ENCODE data around the gene DTYMK. TPM values are rescaled to one million over a fixed set of nuclear protein-coding genes. Genes with fewer than 3 reads are reported as not detected.

The DTYMK gene
- polyA plus RNA-seq, 1 donor: 24.8 TPM

DNA sequence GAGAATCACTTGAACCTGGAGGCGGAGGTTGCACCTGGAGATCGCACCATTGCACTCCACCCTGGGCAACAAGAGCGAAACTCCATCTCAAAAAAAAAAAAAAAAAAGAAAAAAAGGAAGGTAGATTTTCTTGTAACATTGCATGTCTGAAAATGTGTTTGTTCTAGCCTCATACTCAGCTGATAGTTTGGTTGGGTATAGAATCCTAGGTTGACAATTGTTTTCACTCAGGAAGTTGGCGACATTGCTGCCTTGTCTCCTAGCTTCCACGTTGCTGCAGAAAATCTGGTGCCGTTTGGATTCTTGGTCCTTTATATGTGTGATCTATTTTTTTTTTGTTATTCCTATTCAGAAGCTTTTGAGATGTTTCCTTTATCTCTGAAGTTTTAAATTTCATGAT lies 19.9 kb upstream of the DTYMK start:
- no peak for DNase-seq (ENCODE audit: low read depth)

DNA sequence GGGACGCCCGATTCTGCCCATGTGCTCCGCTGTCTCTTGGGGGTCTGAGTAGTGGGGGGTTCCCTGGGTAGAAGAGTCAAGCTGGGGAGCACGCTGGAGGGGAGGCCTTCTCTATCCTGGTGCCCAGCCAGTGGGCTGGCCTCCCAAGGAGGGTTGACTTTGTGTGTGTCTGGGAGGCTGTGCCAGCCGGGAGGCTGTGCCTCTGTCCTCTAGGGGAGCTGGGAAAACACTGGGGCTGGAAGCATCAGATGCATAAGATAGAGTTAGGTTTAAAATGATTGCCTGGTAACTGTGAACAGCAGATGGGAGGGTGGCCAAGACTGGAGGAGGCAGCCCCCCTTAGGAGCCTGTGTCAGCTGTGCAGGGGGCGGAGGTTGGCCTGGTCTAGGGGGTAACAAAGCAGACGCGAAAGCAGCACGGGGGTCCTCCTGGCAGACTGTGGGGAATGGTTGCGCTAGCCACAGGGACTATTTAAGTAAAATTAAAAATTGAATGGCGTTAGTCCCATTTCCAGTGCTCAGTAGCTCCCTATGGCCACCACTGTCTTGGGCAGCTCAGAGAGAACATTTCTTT lies 16.5 kb upstream of the DTYMK start:
- no peak for DNase-seq (ENCODE audit: low read depth)

GRCh38 chr2:241702155-241703031 lies 15.8 kb upstream of the DTYMK start:
- DNase-seq (ENCODE audit: low read depth): no peak

GRCh38 chr2:241701399-241702154 lies 15.0 kb upstream of the DTYMK start, which contains the start of gene ING5:
ING5 (plus strand) TSS chr2:241702039; CDS start chr2:241702066, 27 bp downstream.
- no peak for DNase-seq (ENCODE audit: low read depth)

- no peak for DNase-seq (ENCODE audit: low read depth)
These were observed 14.5 kb upstream of the DTYMK start for GRCh38 chr2:241701149-241701398.

- DNase-seq (ENCODE audit: low read depth): no peak
These were observed 9.0 kb upstream of the DTYMK start for GRCh38 chr2:241695651-241696050.

- DNase-seq (ENCODE audit: low read depth): no peak
These were observed 5.8 kb upstream of the DTYMK start for GRCh38 chr2:241692448-241692847.

DNA sequence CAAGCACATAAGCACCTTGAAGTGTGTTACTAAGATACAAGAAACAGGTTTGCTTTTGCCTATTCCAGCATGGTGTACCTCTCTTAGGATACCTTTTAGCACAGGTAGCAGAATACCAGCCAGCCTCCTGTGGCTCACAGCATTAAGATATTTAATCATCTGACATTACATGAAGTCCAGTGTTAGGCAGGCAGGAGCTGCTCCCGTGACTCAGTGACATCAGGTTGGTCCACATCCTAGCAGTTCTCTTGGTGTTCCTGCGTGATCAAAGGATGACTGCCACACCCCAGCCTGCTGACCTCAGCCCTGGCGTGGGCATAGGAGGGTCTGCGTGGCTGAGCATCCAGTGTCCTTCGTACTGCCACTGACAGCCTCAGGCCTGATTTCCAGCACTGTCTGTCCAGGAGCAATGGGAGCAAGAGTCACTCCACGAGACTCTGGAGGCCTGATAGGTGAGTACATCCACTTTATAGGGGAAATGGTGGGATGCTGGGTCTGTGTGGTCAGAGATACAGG lies 3.6 kb upstream of the DTYMK start:
- no peak for DNase-seq (ENCODE audit: low read depth)

DNA sequence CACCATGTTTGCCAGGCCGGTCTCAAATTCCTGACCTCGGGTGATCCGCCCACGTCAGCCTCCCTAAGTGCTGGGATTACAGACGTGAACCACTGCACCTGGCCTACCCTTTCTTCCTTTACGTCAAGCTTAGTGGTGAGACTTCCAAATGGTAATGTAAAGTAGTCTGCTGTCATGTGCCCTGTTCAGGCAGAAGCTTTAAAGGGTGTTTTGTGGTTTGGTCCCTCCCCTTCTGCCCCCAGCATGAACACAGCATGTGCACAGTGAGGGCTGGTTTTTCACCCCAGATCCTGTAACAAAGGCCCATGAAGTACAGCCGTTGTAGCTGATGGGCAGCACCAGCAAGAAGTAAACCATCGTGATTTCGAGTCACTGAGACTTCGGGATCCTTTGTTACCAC lies 2.7 kb upstream of the DTYMK start:
- DNase-seq (ENCODE audit: low read depth): no peak

DNA sequence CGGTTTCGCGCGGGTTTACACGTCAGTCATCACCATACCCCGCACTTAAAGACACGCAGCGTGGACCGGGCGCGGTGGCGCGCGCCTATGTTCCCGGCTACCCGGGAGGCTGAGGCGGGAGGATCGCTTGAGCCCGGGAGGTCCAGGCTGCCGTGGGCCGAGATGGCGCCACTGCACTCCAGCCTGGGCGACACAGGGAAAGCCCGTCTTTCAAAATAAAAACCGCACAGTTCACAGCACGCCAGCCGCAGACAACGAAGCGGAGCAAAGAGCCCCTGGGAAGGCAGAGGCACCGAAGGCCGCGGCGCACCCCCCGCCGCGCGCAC lies 328 bp downstream of the DTYMK start:
- DNase-seq (ENCODE audit: low read depth): no peak

DNA sequence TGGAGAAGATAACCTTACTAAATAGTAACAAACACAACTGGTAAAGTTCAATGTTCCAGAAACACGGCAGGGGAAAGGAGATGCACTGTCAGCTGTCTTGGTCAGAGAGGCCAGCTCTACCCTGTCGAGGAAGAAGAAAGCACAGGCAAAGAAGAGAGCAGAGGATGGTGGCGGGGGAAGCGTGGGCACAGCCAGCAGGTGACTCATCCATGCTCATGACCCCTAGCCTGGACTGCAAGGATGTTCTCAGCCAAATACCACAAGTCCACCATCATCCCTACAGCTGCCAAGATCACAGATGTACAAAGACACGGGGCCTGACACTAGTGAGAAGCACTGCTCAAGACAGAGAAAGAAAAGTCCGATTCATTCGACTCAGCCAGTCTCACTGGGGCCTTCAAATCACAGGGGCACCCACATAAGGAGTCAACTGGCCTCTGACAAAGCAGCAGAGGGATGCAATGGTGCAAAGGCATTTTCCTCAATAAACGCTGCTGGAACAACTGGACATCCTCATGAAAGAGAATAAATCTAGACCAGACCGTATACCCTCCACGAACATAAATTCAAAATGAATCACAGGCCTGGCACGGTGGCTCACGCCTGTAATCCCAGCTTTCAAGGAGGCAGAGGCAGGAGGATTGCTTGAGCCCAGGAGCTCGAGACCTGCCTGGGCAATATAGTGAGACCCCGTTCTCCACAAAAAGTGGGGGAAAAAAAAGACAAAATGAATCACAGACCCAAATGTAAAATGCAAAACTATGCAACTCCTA lies 5.6 kb downstream of the DTYMK start:
- no peak for DNase-seq (ENCODE audit: low read depth)

DNA sequence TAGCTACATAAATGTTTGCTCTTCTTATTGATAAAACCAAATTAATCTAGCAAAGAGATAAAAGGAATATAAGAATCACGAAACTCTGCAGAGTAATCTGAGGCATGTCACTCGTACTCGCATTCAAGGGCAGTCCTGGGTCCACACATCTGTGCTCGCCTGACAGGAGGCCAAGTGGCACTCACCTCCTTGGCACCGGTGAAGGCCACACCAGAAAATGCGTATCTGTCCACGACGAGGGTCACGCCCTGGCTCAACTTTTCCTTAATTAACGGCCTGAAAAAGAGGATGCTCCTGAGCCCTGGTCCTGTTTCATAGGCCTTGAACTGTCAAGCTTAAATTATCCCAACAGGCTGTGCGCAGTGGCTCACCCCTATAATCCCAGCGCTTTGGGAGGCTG lies 6.6 kb downstream of the DTYMK start:
- no peak for DNase-seq (ENCODE audit: low read depth)

GRCh38 chr2:241678784-241679540 lies 7.7 kb downstream of the DTYMK start:
- no peak for DNase-seq (ENCODE audit: low read depth)

DNA sequence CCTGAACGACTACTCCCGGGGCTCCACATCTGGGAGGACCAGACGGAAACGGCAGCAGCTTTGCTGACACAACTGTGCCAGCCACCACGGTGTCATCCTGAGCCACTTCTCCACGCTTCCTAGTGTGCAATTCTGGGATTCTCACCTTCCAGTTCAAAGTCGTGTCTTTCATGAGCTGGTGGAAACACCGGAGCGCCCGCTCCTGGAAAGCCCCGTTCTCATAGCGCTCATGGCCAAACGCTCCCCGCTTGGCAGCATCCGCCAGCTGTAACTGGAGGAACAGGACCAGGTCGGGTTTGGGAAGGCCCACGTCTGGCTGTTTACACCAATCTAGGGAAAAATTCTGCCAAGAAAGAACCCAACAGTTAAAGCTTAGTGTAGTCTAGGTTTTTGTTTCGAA lies 8.3 kb downstream of the DTYMK start:
- DNase-seq (ENCODE audit: low read depth): no peak

DNA sequence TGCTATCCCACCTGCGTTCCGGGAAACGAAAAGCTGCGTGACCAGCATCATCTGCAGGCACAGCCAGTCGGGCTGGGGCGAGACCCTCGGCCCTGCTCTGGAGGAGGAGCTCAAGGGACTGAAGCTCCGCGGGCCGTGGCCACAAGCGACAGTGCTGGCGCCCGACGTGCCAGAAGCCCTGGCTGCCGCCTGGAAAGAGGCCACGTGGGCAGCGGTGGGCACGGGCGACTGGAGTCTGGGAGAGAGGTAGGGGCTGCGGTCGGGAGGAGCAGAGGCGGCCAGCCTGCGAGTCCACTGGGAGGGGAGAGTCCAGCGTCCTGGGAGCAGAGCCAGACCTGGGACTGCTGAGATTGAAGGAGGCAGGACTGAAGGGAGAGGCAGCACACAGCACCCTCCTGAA lies 9.2 kb downstream of the DTYMK start:
- no peak for DNase-seq (ENCODE audit: low read depth)

DNA sequence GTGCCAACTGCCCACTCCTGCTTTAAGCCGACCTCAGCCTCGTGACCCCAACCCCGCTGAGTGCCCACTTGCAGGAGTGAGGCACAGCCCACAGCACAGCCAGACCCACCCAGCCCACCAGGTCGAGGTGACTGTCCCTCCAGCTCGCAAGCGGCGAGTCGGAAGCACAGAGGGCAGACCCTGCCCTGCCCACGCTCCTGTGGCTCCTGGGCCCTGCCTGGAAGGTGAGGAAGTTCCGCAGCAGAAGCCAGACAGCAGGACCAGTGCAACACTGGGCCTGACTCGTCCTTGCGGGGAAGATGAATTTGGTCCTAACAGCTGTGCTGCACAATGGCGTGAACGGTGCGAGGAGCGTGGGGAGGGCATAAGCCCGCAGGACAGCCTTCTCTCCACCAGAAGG lies 9.9 kb downstream of the DTYMK start:
- no peak for DNase-seq (ENCODE audit: low read depth)

GRCh38 chr2:241675885-241676284 lies 10.7 kb downstream of the DTYMK start:
- no peak for DNase-seq (ENCODE audit: low read depth)

DNA sequence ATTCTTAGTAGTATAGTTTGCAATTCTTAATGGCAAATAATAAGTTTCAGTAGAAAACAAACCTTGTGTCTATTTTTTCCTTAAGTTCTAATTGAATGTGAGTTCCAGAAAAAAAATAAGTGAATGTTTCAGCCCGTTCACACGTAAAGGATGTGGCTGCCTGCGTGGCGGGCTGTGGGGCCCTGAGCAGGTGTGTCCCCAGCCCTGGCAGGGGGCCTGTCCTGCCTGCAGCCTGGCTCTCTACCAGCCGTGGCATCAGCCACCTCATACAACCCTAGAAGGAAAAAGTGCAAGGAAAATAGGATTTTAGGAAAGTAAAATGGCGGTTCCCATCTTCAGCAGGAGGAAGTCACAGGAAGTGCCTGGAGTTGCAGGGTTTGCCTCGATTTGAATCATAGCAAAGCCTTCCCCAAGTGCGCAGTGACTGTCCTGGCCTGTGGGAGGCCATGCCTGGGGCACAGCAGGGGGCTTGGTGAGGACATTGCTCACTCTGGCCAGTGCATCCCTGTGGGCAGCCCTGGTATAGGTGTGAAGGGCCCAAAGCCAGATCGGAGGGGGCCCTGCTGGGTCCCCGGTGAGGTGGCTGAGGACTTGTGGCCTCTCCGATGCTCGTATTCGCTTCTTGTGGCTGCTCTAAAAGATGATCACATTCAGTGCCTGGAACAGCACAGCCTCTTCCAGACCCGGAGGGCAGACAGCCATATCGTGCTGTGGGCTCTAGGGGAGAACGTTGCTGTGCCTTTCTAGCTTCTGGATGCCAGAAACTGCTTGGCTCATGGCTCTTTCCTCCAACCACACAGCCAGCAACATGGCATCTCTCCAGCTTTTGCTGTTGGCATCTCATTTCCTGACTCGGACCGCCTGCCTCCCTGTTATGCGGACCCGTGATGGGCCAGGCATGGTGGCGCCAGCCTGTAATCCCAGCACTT lies 12.6 kb downstream of the DTYMK start:
- DNase-seq (ENCODE audit: low read depth): no peak

GRCh38 chr2:241673189-241673663 lies 13.4 kb downstream of the DTYMK start:
- no peak for DNase-seq (ENCODE audit: low read depth)
